Skeletal muscle tissue (tissue), 4 donors: ENCODE data around the gene LIMK2. TPM values are rescaled to one million over a fixed set of nuclear protein-coding genes. Genes with fewer than 3 reads are reported as not detected.
"Not testable (repeated sequence)": the region's sequence is repeated elsewhere in the genome, so short reads cannot be mapped to it uniquely, and the experiment has no call there.

Experiments
- H3K27ac ChIP-seq: one replicate; pipeline ENCODE4 v1.7.0; 2013; ENCODE audit warnings: mild to moderate bottlenecking, low read depth, low read length, inconsistent platforms
- H3K27me3 ChIP-seq, 3 donors: one replicate each; pipeline ENCODE4 v1.7.0; 2013; ENCODE audit warnings: low read length in 3 of 3; ENCODE audit not compliant: control insufficient read depth in 3 of 3, insufficient read depth in 3 of 3
- H3K36me3 ChIP-seq, 3 donors: one replicate each; pipeline ENCODE4 v1.7.0; 2013; ENCODE audit warnings: low read length in 3 of 3; ENCODE audit not compliant: control insufficient read depth in 3 of 3, insufficient read depth in 3 of 3
- H3K4me1 ChIP-seq, 3 donors: one replicate each; pipeline ENCODE4 v1.7.0; 2013; ENCODE audit warnings: low read length in 3 of 3, mild to moderate bottlenecking in 3 of 3; ENCODE audit not compliant: control insufficient read depth in 3 of 3, insufficient read depth in 3 of 3
- H3K4me3 ChIP-seq, 3 donors: one replicate each; pipeline ENCODE4 v1.7.0; 2013; ENCODE audit warnings: low read length in 3 of 3
- H3K9ac ChIP-seq, 3 donors: one replicate each; pipeline ENCODE4 v1.7.0; 2013; ENCODE audit warnings: low read length in 3 of 3, mild to moderate bottlenecking in 3 of 3, moderate library complexity in 2 of 3, low read depth in 1 of 3
- H3K9me3 ChIP-seq, 3 donors: one replicate each; pipeline ENCODE4 v1.7.0; 2013; ENCODE audit warnings: low read length in 3 of 3; ENCODE audit not compliant: control insufficient read depth in 3 of 3
- total RNA-seq: library from RNA; depleted of rRNA; stranded (reverse); fragments of >200 nt; gene quantifications from one replicate; pipeline ENCODE4 v1.2.3, GENCODE V29; 2014
- donor health status: Osteomylitis.

Gene LIMK2
- total RNA-seq, 1 donor from 2014 or later = 15.7 TPM

GRCh38 chr22:31300896-31301295 is 88.8 kb downstream of the LIMK2 start:
- Histone ChIP-seq H3K9me3 (no peaks in the 10 kb centered on the region), H3K9ac (no peak overlapping the region), H3K4me3 (no peak overlapping the region), H3K4me1 (peaks cover 4 to 13% (median 4%) of the 10 kb centered on the region in 3 donors), H3K27ac (no peak overlapping the region), H3K36me3 (no peaks in the 10 kb centered on the region), H3K27me3 (no peaks in the 10 kb centered on the region)

DNA sequence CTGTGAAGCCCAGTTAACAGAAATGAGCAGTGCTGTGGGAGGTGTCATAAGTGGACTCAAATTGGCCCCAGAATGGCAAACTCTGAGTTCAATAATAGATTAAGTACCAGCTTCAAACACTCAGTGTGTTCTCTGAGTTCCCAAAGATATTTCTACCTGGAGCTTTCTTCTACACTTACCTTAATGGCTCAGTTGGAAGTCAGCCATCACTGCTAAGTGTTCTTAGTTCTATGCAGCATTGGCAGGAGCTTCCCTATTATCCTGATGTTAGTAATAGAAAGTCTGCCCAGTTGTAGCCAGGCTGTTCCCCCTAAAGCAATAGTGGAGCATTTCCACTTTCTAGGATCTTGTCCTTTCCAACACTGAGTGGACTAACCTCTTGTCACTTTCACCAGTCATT is 89.9 kb downstream of the LIMK2 start:
- Histone ChIP-seq H3K4me1 (peaks cover 0 to 3% (median 0%) of the 10 kb centered on the region in 3 donors), H3K36me3 (no peaks in the 10 kb centered on the region), H3K4me3 (no peak overlapping the region), H3K9me3 (no peaks in the 10 kb centered on the region), H3K27me3 (no peaks in the 10 kb centered on the region), H3K9ac (no peak overlapping the region), H3K27ac (no peak overlapping the region)

DNA sequence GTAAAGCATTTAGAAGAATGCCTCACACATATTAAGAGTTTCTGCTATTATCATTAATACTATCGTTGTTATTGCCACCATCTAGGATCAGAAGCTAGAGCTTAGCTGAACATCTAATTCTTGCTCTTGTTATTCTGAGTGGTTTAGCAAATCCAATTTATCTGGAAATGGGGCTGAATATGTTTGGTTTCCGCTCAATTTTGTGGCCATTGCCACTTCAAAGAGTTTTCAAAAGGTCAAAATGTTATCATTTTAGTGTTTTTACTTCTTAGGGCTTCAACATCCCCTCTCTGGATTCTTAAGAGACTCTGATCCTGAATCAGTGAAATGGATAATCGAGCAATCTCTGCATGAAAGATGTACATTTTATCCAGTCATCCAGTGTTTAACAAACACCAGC is 90.4 kb downstream of the LIMK2 start:
- H3K36me3 ChIP-seq = no peaks in the 10 kb centered on the region
- no peak overlapping the region for H3K27ac ChIP-seq
- no peak overlapping the region for H3K4me3 ChIP-seq
- H3K9ac ChIP-seq = no peak overlapping the region
- H3K4me1 ChIP-seq = no peaks in the 10 kb centered on the region
- H3K27me3 ChIP-seq = no peaks in the 10 kb centered on the region
- no peaks in the 10 kb centered on the region for H3K9me3 ChIP-seq

GRCh38 chr22:31305194-31305593 is 93.1 kb downstream of the LIMK2 start:
- Histone ChIP-seq H3K4me1 (no peaks in the 10 kb centered on the region), H3K27me3 (no peaks in the 10 kb centered on the region), H3K9ac (no peak overlapping the region), H3K9me3 (no peaks in the 10 kb centered on the region), H3K36me3 (no peaks in the 10 kb centered on the region), H3K4me3 (no peak overlapping the region), H3K27ac (no peak overlapping the region)

- Histone ChIP-seq H3K4me1 (peaks cover 0 to under 1% (median 0%) of the 10 kb centered on the region in 3 donors), H3K4me3 (no peak overlapping the region), H3K9ac (no peak overlapping the region), H3K27ac (no peak overlapping the region), H3K9me3 (no peaks in the 10 kb centered on the region), H3K36me3 (no peaks in the 10 kb centered on the region), H3K27me3 (no peaks in the 10 kb centered on the region)
These were observed 96.1 kb downstream of the LIMK2 start for GRCh38 chr22:31308181-31308580.

DNA sequence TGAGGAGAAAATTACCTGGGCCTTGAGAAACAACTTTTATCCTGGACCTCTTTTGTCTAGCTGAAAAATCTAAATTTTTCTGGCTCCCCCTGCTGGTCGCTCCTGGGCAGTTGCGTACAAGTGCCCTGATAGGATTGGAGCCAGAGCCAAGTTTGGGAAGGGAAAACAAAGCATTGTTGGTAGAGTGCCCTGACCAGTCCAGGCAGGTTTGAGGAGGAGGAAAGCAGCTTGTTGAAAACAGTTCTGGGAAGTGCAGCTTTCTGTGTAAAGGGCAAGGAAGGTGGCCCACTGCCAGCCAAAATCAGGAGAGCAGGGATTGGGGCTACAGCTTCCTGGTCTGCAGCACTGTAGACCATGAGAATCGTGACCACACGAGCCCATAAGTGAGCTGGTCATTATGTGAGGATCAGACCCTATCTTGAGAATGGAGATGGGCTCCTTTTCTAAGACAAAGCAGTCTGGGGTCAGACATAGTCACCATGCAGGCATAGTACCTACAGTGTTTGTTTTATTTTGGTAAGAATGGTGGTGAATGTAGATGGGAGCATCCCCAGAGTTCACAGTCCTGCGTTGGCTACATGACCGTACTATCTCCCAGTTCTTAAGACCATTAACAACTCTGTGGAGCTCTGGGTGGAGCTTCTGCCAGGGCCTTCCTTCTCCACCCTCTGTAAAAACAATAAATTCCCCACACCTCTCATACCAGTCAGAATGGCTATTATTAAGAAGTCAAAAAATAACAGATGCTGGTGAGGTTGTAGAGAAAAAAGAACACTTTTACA is 101.5 kb downstream of the LIMK2 start:
- Histone ChIP-seq H3K9me3 (no peaks in the 10 kb centered on the region), H3K27me3 (no peaks in the 10 kb centered on the region), H3K27ac (peak overlapping the region; percentile 42), H3K36me3 (no peaks in the 10 kb centered on the region), H3K9ac (peak overlapping the region in 1 of 3 donors; percentile 68), H3K4me3 (peak overlapping the region in 1 of 3 donors; percentile 7), H3K4me1 (peaks cover 3 to 6% (median 6%) of the 10 kb centered on the region in 3 donors)

DNA sequence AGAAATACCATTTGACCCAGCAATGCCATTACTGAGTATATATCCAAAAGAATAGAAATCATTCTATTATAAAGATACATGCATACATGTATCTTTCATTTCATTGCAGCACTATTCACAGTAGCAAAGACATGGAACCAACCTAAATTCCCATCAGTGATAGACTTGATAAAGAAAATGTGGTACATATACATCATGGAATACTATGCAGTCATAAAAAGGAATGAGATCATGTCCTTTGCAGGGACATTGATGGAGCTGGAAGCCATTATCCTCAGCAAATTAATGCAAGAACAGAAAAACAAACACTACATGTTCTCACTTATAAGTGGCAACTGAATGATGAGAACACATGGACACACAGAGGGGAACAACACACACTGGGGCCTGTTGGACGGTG is 102.1 kb downstream of the LIMK2 start:
- not testable (repeated sequence) for H3K9ac ChIP-seq, H3K4me1 ChIP-seq, H3K36me3 ChIP-seq, H3K9me3 ChIP-seq, H3K27ac ChIP-seq, H3K27me3 ChIP-seq, H3K4me3 ChIP-seq

- no peaks in the 10 kb centered on the region for H3K27me3 ChIP-seq
- H3K4me3 ChIP-seq = no peak overlapping the region
- no peaks in the 10 kb centered on the region for H3K9me3 ChIP-seq
- peaks cover 11 to 13% (median 13%) of the 10 kb centered on the region in 3 donors for H3K36me3 ChIP-seq
- no peaks in the 10 kb centered on the region for H3K4me1 ChIP-seq
- no peak overlapping the region for H3K27ac ChIP-seq
- H3K9ac ChIP-seq = no peak overlapping the region
These were observed 109.3 kb downstream of the LIMK2 start for GRCh38 chr22:31321421-31321820.

- peaks cover 0 to 2% (median under 1%) of the 10 kb centered on the region in 3 donors for H3K4me1 ChIP-seq
- H3K27me3 ChIP-seq = no peaks in the 10 kb centered on the region
- H3K9ac ChIP-seq = no peak overlapping the region
- peaks cover 31 to 37% (median 34%) of the 10 kb centered on the region in 3 donors for H3K36me3 ChIP-seq
- H3K27ac ChIP-seq = no peak overlapping the region
- no peaks in the 10 kb centered on the region for H3K9me3 ChIP-seq
- H3K4me3 ChIP-seq = no peak overlapping the region
These were observed 111.8 kb downstream of the LIMK2 start for GRCh38 chr22:31323578-31324550.

- H3K9ac ChIP-seq = no peak overlapping the region
- no peaks in the 10 kb centered on the region for H3K9me3 ChIP-seq
- H3K27me3 ChIP-seq = no peaks in the 10 kb centered on the region
- no peak overlapping the region for H3K27ac ChIP-seq
- no peak overlapping the region for H3K4me3 ChIP-seq
- H3K36me3 ChIP-seq = peaks cover 33 to 58% (median 42%) of the 10 kb centered on the region in 3 donors
- peaks cover 0 to 25% (median 5%) of the 10 kb centered on the region in 3 donors for H3K4me1 ChIP-seq
These were observed 114.8 kb downstream of the LIMK2 start for GRCh38 chr22:31326877-31327276.
